Activated CD4-positive, alpha-beta T cell treated with anti-CD3 and anti-CD28 coated beads for 48 hours (primary cell): ENCODE measurements around the gene NET1.

ENCODE experiments used
- DNase-seq: peaks from one replicate; pipeline ENCODE4 v3.0.0-alpha.2; 2020

Gene NET1

GRCh38 chr10:5486853-5487235 lies 74.5 kb downstream of the NET1 start:
- DNase-seq = no peak

GRCh38 chr10:5488272-5489161 lies 76.2 kb downstream of the NET1 start:
- no peak for DNase-seq

DNA sequence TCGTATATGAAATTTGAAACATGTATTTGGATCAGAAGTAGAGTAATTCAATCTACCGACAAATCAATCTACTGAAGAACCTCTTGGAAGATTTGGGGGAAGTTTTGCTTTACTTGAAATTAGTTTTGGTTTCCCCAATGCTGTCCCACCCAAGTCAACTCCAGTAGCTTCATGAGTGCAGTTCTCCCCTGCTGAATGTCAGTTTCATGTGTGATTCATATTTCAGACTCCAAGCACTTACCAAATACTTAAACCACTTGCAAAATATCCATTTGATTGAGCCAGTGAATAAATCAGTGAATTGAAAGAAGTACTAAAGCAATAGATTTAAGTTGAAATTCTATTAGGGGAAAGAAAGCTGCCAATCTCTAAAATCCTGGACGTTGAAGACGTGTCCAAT lies 77.7 kb downstream of the NET1 start:
- no peak for DNase-seq

- no peak for DNase-seq
Measured at GRCh38 chr10:5490698-5491464, 78.5 kb downstream of the NET1 start.

GRCh38 chr10:5491477-5491876 lies 79.1 kb downstream of the NET1 start:
- no peak for DNase-seq

- DNase-seq = no peak
Measured at GRCh38 chr10:5492322-5492855, 80.0 kb downstream of the NET1 start.

DNA sequence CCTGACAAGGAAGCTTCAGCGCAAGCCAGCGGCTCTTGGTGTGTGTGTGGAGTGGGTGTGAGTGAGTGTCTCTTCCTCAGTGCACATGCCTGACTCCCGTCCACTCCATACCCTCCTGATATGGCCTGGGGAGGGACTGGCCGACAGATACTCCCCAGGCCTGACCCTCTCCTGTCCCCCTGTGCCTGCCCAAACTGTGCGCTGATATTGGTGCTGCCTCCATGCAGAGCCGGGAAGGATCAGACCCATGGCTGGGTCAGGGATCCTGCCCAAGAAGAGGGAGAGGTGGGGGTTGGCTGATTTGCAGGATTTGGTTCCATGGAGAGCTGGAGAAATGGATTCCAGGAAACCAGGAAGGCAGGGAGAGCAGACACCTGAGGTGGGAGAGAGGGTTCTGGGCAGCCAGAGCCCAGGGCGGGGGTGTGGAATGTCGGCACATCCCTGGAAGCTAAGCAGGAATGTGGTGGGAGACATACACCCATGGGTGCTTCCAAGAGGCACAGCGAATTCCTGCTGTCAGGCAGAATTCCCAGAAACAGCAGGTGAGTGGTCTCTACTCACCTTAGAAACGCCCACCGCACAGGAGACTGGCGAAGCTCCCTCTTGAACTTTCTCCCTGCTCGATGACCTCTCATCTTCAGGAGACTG lies 80.7 kb downstream of the NET1 start:
- no peak for DNase-seq

DNA sequence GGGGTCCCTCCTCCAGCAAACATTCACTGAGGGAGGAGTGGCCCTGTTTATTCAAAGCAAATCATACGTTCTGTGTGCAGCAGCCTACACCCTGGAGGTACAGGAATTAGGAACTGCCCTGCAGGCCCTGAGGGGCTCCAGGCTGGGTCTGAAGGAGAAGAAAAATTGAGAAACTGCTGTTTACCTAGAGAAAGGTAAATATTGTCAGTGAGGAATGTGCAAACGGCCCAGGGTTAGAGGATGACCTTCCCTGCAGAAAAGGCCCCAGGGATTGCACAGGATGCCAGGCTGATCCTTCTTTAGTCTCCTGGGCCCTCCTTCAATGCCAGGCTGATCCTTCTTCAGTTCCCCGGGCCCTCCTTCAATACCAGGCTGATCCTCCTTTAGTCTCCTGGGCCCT lies 81.3 kb downstream of the NET1 start:
- DNase-seq = no peak

DNA sequence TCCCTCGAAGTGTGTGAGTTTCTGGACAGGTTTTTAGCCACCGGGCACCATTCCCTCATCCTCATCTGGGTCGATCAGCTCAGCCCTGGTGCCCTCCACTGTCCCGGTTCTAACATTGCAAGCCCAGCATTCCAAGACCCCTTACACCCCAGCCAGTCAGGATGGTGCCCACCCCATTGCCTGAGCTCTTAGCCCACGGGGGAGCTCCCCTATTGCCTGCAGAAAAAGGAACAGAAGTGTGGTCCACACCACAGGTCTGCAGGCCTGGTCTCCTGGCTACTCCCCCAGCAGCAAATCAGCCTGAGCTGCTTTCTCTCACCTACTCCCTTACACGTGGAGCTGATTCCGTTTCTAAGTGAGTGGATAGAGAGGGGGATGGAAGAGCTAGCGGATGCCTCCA lies 82.3 kb downstream of the NET1 start:
- no peak for DNase-seq

- no peak for DNase-seq
Measured at GRCh38 chr10:5496261-5497250, 84.2 kb downstream of the NET1 start.

GRCh38 chr10:5497289-5497688 lies 84.9 kb downstream of the NET1 start:
- no peak for DNase-seq

- no peak for DNase-seq
Measured at GRCh38 chr10:5497948-5498730, 85.8 kb downstream of the NET1 start.

GRCh38 chr10:5498791-5499492 lies 86.6 kb downstream of the NET1 start:
- no peak for DNase-seq

DNA sequence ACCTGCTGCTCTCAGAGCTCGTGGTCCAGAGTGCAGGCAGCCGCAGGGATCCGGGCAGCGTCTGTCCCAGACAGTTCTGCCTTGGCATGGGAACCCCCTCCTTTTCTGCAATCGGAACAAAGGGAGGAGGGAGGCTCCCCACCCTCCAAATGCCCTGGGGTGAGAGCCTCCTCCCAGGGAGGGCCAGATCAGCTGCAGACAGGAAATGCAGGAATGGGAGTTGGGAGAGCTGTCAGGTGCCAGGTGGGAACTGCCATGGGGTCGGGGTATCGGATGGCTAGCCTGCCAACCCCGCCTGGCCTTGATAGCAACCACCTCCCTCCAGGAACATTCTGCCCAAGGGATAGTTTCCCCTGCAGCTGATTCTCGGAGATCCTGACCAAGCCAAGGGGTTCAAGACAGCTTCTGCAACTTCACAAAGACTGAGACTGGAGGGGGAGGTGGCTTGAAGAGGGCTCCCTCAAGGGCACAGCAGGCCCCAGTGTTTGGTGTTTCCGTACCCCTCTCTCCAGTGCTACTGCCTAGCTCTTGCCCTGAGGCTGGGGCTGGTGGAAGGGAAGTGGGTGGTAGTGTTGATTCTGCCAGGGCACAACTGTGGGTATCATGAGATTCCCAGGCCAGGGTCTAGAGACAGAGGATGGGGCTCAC lies 87.3 kb downstream of the NET1 start, which contains the start of gene CALML5:
CALML5 (minus strand) TSS at position 78 of the 648 bp plus-strand sequence. CDS start 132 bp downstream, outside the sequence.
- no peak for DNase-seq

- no peak for DNase-seq
Measured at GRCh38 chr10:5500162-5500670, 87.9 kb downstream of the NET1 start.

DNA sequence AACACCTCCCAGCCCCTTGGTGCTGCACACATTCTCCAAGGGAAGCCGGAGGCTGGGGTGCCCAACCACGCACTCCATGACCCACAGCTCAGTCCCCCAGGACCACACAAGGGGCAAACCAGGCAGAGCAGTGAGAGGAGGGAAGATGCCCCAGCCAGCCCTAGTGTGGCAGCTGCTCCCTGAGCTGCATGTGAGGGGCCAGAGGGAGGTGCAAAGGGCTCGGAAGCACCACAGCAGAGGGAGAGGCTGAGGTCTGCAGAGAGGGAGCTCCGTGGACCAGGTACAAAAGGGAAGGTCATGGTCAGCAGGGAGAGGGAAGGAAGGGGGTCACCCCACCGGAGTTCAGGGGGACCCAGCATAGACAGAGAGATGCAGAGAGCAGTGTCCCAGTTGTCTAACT lies 88.6 kb downstream of the NET1 start:
- DNase-seq = no peak

DNA sequence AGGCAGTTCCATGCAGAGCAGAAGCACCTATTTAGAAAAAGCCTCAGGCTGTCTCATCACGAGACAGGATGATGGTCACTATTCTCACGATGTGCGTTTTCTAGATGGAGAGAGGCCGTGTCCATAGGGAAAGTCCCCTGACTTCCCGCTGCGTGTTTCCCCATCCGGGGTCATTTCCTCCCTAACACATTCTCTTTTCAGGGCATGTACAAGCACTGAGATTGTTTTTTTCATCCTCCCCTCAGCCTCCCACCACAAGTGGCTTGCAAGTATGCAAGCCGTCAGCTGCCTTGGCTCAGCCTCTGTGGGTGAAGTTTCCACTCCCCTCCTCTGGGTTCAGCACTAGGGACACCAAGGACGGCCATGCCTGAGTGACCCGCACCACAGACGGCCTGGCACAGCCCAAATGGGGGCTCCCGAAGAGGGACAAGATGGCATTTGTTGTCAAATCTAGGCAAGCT lies 89.7 kb downstream of the NET1 start:
- no peak for DNase-seq

DNA sequence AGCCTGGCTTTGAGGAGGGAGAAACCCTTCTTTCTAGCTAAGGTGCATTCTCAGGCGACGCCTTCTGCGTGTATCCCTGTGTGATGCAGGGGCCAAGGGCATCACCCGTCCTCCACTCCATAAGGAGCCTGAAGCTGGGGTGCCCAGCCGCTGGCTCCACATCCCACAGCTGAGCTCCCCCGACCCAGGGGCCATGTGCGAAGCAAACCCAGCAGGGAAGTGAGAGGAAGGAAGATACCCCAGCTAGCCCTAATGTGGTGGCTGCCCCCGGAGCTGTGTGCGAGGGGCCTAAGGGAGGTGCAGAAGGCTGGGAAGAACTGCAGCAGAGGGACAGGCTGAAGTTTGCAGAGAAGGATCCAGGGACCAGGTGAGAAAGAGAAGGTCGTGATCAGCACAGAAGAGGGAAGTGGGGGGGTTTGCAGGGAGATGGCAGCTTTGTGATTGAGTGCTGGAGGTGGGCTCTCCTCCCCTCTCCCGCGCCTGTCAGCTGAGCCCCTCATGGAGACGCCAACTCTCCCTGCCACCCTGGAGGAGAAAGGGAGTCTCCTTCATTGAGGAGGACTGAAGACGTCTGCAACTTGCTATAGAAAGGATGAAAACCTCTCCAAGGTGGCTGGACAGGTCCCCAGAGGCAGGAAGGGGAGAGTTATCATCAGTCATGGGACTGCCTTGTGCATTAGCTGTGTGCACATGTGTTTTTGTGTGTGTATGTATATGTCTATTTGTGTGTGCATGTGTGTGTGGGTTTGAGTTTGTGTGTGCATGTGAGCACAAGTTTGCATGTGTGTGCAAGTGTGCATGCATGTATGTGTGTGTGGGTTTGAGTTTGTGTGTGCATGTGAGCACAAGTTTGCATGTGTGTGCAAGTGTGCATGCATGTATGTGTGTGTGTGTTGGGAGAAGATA lies 90.5 kb downstream of the NET1 start:
- no peak for DNase-seq

GRCh38 chr10:5503477-5503835 lies 91.1 kb downstream of the NET1 start:
- DNase-seq = no peak
